ENCODE measurements around the gene UTY. TPM values are rescaled to one million over a fixed set of nuclear protein-coding genes. Genes with fewer than 3 reads are reported as not detected.
"Not testable (repeated sequence)": the region's sequence is repeated elsewhere in the genome, so short reads cannot be mapped to it uniquely, and the experiment has no call there.

UTY gene
- total RNA-seq, 1 donor: 36.9 TPM

DNA sequence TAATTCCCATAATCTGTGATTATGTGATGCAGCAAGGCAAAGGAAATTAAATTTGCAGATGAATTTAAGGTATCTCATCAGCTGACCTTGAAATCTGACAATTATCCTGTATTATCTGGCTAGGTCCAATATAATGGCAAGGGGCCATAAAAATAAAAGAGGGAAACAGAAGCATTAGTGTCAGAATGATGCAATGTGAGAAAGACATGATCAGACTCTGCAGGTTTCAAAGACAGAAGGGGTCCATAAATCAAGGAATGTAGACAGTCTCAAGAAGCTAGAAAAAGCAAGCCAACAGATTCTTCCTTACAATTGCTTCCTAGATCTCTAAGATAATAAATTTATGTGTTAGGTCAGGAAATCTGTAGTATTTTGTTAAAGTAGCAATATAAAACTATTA lies 208.1 kb downstream of the UTY start:
- no peaks in the 10 kb centered on the region for H3K4me1 ChIP-seq (ENCODE audit: insufficient read depth, low read length)
- no peak for DNase-seq (ENCODE audit: insufficient read length, low spot score, missing footprints)
- H3K79me2 ChIP-seq (ENCODE audit: insufficient read depth, low read length): no peaks in the 10 kb centered on the region
- no peak overlapping the region for H3K4me2 ChIP-seq (ENCODE audit: insufficient read depth, low read length)
- H3K27ac ChIP-seq (ENCODE audit: low read depth, low read length): no peak overlapping the region
- H4K20me1 ChIP-seq (ENCODE audit: insufficient read depth, low read length): no peaks in the 10 kb centered on the region
- no peaks in the 10 kb centered on the region for H3K36me3 ChIP-seq (ENCODE audit: insufficient read depth, low read length)
- H3K9me3 ChIP-seq (ENCODE audit: low read depth, low read length): no peaks in the 10 kb centered on the region
- TF ChIP-seq, protein P1, sequence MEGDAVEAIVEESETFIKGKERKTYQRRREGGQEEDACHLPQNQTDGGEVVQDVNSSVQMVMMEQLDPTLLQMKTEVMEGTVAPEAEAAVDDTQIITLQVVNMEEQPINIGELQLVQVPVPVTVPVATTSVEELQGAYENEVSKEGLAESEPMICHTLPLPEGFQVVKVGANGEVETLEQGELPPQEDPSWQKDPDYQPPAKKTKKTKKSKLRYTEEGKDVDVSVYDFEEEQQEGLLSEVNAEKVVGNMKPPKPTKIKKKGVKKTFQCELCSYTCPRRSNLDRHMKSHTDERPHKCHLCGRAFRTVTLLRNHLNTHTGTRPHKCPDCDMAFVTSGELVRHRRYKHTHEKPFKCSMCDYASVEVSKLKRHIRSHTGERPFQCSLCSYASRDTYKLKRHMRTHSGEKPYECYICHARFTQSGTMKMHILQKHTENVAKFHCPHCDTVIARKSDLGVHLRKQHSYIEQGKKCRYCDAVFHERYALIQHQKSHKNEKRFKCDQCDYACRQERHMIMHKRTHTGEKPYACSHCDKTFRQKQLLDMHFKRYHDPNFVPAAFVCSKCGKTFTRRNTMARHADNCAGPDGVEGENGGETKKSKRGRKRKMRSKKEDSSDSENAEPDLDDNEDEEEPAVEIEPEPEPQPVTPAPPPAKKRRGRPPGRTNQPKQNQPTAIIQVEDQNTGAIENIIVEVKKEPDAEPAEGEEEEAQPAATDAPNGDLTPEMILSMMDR (IDR thresholded peaks at IDR 0.05; ENCODE audit: extremely low read depth, low read depth, low read length): no peak
- H3K4me3 ChIP-seq (ENCODE audit: insufficient read depth, low read length): no peak overlapping the region
- no peak overlapping the region for H2AFZ ChIP-seq (ENCODE audit: low read length)
- H3K27me3 ChIP-seq (ENCODE audit: insufficient read depth, low read length): no peaks in the 10 kb centered on the region

DNA sequence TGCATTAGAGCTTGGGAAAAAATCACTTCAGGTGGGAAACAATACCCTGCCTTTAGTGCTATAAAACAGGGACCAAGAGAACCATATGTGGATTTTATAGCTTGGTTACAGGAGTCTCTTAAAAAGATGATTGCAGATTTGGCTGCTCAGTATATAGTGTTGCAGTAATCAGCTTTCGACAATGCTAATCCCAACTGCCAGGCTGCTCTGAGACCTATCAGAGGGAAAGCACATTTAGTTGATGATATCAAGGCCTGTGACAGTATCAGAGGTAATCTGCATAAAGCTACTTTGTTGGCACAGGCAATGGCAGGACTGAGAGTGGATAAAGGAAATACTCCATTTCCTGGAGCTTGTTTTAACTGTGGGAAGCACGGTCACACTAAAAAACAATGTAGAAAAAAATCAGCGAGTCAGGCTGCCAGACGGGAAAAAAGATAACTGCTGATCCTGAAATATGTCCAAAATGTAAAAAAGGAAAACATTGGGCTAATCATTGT lies 225.8 kb downstream of the UTY start:
- H3K79me2 ChIP-seq (ENCODE audit: insufficient read depth, low read length); H3K4me3 ChIP-seq (ENCODE audit: insufficient read depth, low read length); H3K36me3 ChIP-seq (ENCODE audit: insufficient read depth, low read length); DNase-seq (ENCODE audit: insufficient read length, low spot score, missing footprints); H3K27ac ChIP-seq (ENCODE audit: low read depth, low read length); H2AFZ ChIP-seq (ENCODE audit: low read length); H3K27me3 ChIP-seq (ENCODE audit: insufficient read depth, low read length); H3K4me2 ChIP-seq (ENCODE audit: insufficient read depth, low read length); H3K4me1 ChIP-seq (ENCODE audit: insufficient read depth, low read length); H4K20me1 ChIP-seq (ENCODE audit: insufficient read depth, low read length); H3K9me3 ChIP-seq (ENCODE audit: low read depth, low read length): not testable (repeated sequence)

DNA sequence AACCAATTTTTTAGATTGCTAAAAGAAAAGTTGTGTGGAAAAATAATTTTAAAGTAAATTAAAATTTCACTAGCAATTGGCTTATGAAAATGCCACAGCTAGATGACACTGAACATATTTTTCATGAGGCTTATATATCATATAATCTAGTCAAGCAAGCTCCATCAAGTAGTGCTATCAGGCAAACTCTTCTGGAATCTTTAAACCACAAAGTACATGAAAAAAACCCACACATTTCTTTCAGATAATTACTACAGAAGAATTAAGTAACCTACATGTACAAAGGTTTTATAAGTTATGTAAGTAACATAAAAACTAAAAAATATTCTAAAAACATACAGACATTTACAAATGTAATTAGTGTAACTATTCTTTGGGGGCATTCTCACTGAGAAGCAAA lies 229.4 kb downstream of the UTY start:
- Histone ChIP-seq H3K4me3 (ENCODE audit: insufficient read depth, low read length) (no peak overlapping the region), H3K36me3 (ENCODE audit: insufficient read depth, low read length) (no peaks in the 10 kb centered on the region), H3K79me2 (ENCODE audit: insufficient read depth, low read length) (no peaks in the 10 kb centered on the region), H3K4me1 (ENCODE audit: insufficient read depth, low read length) (no peaks in the 10 kb centered on the region), H3K9me3 (ENCODE audit: low read depth, low read length) (no peaks in the 10 kb centered on the region), H3K4me2 (ENCODE audit: insufficient read depth, low read length) (no peak overlapping the region), H3K27me3 (ENCODE audit: insufficient read depth, low read length) (no peaks in the 10 kb centered on the region), H2AFZ (ENCODE audit: low read length) (no peak overlapping the region), H4K20me1 (ENCODE audit: insufficient read depth, low read length) (no peaks in the 10 kb centered on the region), H3K27ac (ENCODE audit: low read depth, low read length) (no peak overlapping the region)
- DNase-seq (ENCODE audit: insufficient read length, low spot score, missing footprints): no peak
- TF ChIP-seq, protein P1 (IDR thresholded peaks at IDR 0.05; ENCODE audit: extremely low read depth, low read depth, low read length): no peak

DNA sequence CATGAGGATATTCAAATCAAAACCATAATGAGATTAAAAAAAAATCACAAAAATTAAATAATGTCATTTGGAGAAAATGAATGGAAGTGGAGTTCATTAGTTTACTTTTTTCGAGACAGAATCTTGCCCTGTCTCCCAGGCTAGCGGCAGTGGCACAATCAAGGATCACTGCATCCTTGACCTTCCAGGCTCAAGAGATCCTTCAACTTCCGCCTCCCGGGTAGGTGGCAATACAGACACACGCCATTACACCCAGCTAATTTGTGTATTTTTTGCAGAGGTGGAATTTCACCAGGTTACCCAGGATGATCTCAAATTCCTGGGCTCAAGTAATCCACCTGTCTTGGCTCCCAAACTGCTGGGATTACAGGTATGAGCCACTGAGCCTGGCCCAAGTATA lies 236.1 kb downstream of the UTY start:
- Histone ChIP-seq H2AFZ (ENCODE audit: low read length) (no peak overlapping the region), H3K27me3 (ENCODE audit: insufficient read depth, low read length) (no peaks in the 10 kb centered on the region), H3K4me2 (ENCODE audit: insufficient read depth, low read length) (no peak overlapping the region), H3K36me3 (ENCODE audit: insufficient read depth, low read length) (no peaks in the 10 kb centered on the region), H3K27ac (ENCODE audit: low read depth, low read length) (no peak overlapping the region), H3K4me3 (ENCODE audit: insufficient read depth, low read length) (no peak overlapping the region), H3K79me2 (ENCODE audit: insufficient read depth, low read length) (no peaks in the 10 kb centered on the region), H3K4me1 (ENCODE audit: insufficient read depth, low read length) (no peaks in the 10 kb centered on the region), H3K9me3 (ENCODE audit: low read depth, low read length) (no peaks in the 10 kb centered on the region), H4K20me1 (ENCODE audit: insufficient read depth, low read length) (no peaks in the 10 kb centered on the region)
- TF ChIP-seq, protein P1 (IDR thresholded peaks at IDR 0.05; ENCODE audit: extremely low read depth, low read depth, low read length): no peak
- DNase-seq (ENCODE audit: insufficient read length, low spot score, missing footprints): no peak

Data from osteoblast (primary cell).